ENCODE results near the gene TP73. TPM values are rescaled to one million over a fixed set of nuclear protein-coding genes. Genes with fewer than 3 reads are reported as not detected.
A peak's percentile ranks its signal among the peaks of the same experiment; 100 is the strongest.

The TP73 gene
- total RNA-seq, 1 donor: not detected

- Histone ChIP-seq H3K27me3 (ENCODE audit: insufficient read depth, low read length) (no peaks in the 10 kb centered on the region), H3K9me3 (ENCODE audit: low read depth, low read length) (no peaks in the 10 kb centered on the region), H3K4me1 (ENCODE audit: insufficient read depth, low read length) (no peaks in the 10 kb centered on the region), H3K4me3 (ENCODE audit: low read length) (no peak overlapping the region)
Measured at GRCh38 chr1:3639397-3639911, 12.9 kb upstream of the TP73 start.

GRCh38 chr1:3640121-3640837 is 12.0 kb upstream of the TP73 start:
- no peaks in the 10 kb centered on the region for H3K4me1 ChIP-seq (ENCODE audit: insufficient read depth, low read length)
- H3K27me3 ChIP-seq (ENCODE audit: insufficient read depth, low read length): no peaks in the 10 kb centered on the region
- no peak overlapping the region for H3K4me3 ChIP-seq (ENCODE audit: low read length)
- no peaks in the 10 kb centered on the region for H3K9me3 ChIP-seq (ENCODE audit: low read depth, low read length)

DNA sequence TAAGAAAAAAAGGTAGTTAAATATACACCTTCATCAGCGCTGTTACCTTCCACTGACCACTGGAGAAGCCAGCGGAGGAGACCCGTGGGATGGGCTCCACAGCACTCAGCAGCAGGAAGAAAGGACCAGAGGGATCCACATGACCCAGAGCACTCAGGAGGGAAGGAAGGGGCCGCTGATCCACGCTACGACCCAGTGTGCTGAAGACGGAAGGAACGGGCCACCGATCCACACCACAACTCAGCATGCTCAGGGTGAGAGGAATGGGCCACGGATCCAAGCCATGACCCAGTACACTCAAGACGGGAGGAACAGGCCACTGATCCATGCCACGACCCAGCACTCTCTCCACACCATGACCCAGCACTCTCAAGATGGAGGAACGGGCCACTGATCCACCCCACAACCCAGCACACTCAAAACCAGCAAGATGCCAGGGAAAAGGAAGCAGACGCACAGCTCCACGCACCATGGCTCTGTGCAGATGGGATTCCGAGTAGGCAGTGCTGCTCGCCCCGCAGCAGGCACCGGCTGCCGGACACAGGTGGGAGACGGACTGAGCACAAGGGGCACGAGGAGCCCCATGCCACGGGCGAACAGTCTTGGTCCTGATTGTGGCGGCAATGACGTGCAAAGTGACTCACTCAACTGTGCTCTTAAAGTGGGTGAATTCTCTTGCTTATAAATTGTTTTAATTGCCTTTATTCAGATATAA is 11.1 kb upstream of the TP73 start:
- Histone ChIP-seq H3K27me3 (ENCODE audit: insufficient read depth, low read length) (no peaks in the 10 kb centered on the region), H3K9me3 (ENCODE audit: low read depth, low read length) (no peaks in the 10 kb centered on the region), H3K4me3 (ENCODE audit: low read length) (no peak overlapping the region), H3K4me1 (ENCODE audit: insufficient read depth, low read length) (no peaks in the 10 kb centered on the region)

GRCh38 chr1:3641816-3642215 is 10.5 kb upstream of the TP73 start:
- Histone ChIP-seq H3K9me3 (ENCODE audit: low read depth, low read length) (no peaks in the 10 kb centered on the region), H3K4me3 (ENCODE audit: low read length) (no peak overlapping the region), H3K4me1 (ENCODE audit: insufficient read depth, low read length) (no peaks in the 10 kb centered on the region), H3K27me3 (ENCODE audit: insufficient read depth, low read length) (no peaks in the 10 kb centered on the region)

DNA sequence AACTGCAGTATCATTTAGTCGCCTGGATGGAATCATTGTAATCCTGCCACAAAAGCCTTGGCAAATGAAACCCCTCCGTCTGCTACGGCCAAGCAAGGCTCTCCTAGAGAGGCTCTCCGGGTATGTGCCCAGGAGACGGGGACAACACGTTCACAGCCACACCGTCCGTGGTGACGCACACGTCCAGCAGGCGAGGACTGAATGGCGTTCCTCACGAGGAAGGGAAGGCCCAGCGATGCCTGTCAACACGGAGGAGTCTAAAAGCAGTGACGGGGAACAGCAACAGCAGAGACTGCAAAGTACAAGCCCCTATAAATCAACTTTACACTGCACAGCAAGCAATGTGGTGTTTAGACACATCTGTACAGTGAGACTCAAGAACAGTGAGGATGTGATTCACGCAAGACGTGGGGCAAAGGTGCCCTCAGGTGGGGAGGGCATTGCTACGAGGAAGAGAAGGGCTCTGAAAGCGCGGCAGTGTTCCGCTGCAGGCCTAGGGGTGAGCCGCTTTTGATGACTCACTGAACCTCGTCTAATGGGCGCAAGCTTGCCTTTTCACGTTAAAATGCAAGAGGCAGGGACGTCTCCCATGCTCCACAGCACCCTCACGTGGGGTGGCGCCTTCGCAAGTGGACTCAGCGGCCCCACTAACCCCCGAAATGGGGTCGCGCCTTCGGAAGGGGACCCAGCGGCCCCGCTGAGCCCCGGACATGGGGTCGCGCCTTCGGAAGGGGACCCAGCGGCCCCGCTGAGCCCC is 9.2 kb upstream of the TP73 start:
- H3K4me1 ChIP-seq (ENCODE audit: insufficient read depth, low read length): no peaks in the 10 kb centered on the region
- no peaks in the 10 kb centered on the region for H3K9me3 ChIP-seq (ENCODE audit: low read depth, low read length)
- H3K27me3 ChIP-seq (ENCODE audit: insufficient read depth, low read length): no peaks in the 10 kb centered on the region
- H3K4me3 ChIP-seq (ENCODE audit: low read length): no peak overlapping the region

DNA sequence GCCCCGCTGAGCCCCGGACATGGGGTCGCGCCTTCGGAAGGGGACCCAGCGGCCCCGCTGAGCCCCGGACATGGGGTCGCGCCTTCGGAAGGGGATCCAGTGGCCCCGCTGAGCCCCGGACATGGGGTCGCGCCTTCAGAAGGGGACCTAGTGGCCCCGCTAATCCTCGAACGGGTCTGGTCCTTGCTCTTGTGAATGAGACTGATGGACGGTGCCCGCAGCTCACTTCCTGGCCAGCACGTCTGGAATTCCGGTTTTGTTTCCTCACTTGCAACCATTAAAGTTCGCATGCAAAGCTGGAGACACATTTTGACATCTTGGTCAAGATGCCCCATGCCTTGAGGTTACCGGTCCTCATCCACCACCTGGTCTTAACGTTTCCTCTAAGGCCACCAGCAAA is 8.0 kb upstream of the TP73 start:
- H3K27me3 ChIP-seq (ENCODE audit: insufficient read depth, low read length): no peaks in the 10 kb centered on the region
- H3K4me1 ChIP-seq (ENCODE audit: insufficient read depth, low read length): peaks cover 6% of the 10 kb centered on the region
- no peak overlapping the region for H3K4me3 ChIP-seq (ENCODE audit: low read length)
- no peaks in the 10 kb centered on the region for H3K9me3 ChIP-seq (ENCODE audit: low read depth, low read length)

- Histone ChIP-seq H3K4me1 (ENCODE audit: insufficient read depth, low read length) (peaks cover 14% of the 10 kb centered on the region), H3K4me3 (ENCODE audit: low read length) (no peak overlapping the region), H3K27me3 (ENCODE audit: insufficient read depth, low read length) (peaks cover 2% of the 10 kb centered on the region), H3K9me3 (ENCODE audit: low read depth, low read length) (no peaks in the 10 kb centered on the region)
Measured at GRCh38 chr1:3645247-3645646, 7.1 kb upstream of the TP73 start.

- Histone ChIP-seq H3K4me1 (ENCODE audit: insufficient read depth, low read length) (peaks cover 19% of the 10 kb centered on the region), H3K9me3 (ENCODE audit: low read depth, low read length) (no peaks in the 10 kb centered on the region), H3K4me3 (ENCODE audit: low read length) (no peak overlapping the region), H3K27me3 (ENCODE audit: insufficient read depth, low read length) (peaks cover 8% of the 10 kb centered on the region)
Measured at GRCh38 chr1:3645666-3646355, 6.5 kb upstream of the TP73 start.

- Histone ChIP-seq H3K27me3 (ENCODE audit: insufficient read depth, low read length) (peaks cover 16% of the 10 kb centered on the region), H3K4me1 (ENCODE audit: insufficient read depth, low read length) (peaks cover 27% of the 10 kb centered on the region), H3K9me3 (ENCODE audit: low read depth, low read length) (no peaks in the 10 kb centered on the region), H3K4me3 (ENCODE audit: low read length) (no peak overlapping the region)
Measured at GRCh38 chr1:3646596-3646995, 5.7 kb upstream of the TP73 start.

DNA sequence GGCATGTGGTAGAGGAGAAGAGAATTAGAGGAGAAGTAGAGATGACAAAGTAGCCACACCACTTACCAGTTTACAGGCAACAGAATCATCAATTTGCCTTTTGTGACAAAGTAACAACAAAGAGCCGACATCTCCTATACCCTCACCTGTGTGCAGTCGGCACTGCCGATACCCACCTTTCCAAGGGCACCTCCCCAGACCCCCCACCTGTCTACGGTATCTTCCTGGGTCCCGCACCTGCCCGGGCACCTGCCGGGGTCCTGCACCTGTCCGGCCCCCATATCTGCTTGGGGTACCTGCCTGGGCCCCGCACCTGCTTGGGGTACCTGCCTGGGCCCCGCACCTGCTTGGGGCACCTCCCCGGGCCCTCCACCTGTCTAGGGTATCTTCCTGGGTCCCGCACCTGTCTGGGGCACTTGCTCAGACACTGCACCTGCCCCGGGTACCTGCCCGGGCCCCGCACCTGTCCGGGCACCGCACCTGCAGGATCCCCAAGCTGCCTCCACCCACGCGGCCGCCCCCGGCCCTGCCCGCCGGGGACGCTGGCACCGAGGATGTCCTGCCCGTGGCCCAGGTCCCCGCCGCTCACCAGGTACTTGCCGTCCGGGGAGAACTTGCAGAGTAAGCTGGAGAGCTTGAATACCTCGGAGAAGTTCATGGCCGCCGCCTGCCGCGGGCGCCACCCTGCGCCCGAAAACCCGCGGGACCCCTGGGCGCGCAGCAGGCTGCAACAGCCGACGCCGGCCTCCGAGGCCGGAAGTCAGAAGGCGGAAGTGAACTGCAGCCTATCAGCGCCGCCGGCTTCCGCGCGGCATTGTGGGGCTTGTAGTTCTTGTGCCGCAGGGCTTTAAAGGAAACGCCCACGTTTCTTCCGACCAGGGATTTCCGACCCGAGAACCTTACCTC is 2.7 kb upstream of the TP73 start, which contains the start of gene WRAP73:
TSS of gene WRAP73 (minus strand) at position 762 of the 906 bp plus-strand sequence. CDS start at position 658, 104 bp downstream.
- Histone ChIP-seq H3K9me3 (ENCODE audit: low read depth, low read length) (no peaks in the 10 kb centered on the region), H3K4me1 (ENCODE audit: insufficient read depth, low read length) (peaks cover 39% of the 10 kb centered on the region), H3K4me3 (ENCODE audit: low read length) (peak within 1 kb of the TSS; percentile 65), H3K27me3 (ENCODE audit: insufficient read depth, low read length) (peaks cover 38% of the 10 kb centered on the region)

DNA sequence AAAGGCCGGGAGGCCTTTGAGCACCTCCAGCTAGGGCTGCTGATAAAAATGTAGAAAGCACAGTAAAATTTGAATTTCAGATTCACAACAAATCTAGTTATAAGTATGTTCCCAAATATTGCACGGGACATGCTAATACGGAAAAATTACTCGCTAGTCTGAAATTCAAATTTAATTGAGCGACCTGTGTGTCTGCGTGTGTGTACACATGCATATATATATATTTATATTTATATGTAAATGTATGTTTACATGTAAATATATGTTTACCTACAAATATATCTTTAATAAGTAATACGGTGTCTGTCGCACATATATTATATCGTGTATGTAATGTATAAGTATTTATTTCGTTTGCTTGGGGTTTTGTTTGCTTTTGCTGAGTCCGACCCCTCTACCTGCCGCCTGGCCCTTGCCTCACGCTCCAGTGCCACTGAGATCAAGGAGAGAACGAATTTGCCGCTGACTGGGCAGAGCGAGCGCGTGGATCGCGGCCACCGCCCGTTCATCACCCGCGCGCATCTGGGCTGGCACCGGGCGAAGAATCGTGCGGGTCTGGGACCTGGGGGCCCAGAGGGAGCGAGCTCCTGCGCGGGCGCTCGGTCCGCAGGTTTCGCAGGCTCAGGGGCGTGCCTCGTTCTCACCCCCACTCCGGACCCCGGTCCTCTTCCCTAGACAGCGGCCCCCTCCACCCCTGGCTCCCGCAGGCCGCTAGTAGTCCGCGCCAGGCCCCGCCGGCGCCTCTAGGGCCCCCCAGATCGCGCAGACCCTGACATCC is 1.9 kb upstream of the TP73 start:
- Histone ChIP-seq H3K4me3 (ENCODE audit: low read length) (peak overlapping the region; percentile 65), H3K4me1 (ENCODE audit: insufficient read depth, low read length) (peaks cover 39% of the 10 kb centered on the region), H3K27me3 (ENCODE audit: insufficient read depth, low read length) (peaks cover 45% of the 10 kb centered on the region), H3K9me3 (ENCODE audit: low read depth, low read length) (no peaks in the 10 kb centered on the region)

DNA sequence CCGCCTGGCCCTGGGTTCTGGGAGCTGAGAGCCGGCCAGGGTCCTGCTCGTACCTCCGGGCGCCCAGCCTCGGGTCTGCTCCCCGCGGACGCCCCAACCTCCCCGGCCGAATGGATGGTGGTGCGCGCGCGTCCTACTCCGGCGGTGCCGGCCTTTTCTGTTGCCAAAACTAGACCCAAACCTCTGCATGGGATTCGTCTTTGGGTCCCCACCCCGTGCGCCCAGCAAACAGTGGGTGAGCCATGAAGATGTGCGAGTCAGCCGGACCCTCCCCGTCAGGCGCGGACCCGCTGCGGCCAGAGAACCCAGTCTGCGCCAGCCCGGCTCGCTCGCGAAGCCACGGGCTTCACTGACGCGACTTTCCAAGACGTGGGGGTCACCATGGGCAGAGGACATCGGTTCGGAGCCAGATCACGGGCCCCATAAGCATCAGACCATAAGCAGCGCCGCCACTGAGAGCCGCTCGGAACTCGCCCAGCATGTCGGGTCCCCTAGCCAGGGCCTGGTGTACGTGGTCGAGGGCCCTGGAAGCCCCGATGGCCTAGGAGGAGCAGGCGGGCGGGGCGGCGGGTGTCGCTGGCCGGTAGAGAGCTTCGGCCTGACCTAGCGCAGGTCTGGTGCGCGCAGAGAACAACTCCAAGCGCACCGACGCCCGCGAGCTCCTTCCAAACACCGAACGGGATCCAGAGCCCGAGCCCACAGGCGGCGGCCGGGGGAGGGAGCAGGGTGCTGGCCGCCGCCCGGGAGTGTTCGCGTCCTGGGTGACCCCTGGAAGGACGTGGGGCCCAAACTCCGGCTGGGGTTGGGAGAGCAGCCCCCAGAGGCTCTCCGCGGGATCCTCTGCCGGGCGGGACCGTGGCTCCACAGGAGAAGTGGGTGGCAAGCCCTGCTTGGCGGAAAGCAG is 1.0 kb upstream of the TP73 start:
- Histone ChIP-seq H3K4me3 (ENCODE audit: low read length) (no peak overlapping the region), H3K9me3 (ENCODE audit: low read depth, low read length) (no peaks in the 10 kb centered on the region), H3K4me1 (ENCODE audit: insufficient read depth, low read length) (peaks cover 39% of the 10 kb centered on the region)

More for the DNA sequence above, 1.0 kb upstream of the TP73 start:
- H3K27me3 ChIP-seq (ENCODE audit: insufficient read depth, low read length): peaks cover 48% of the 10 kb centered on the region

All from mononuclear cell (primary cell).